HG03196 (cell line): ENCODE data around the gene HOXD13.

Experiments
- ATAC-seq: cut with Tn5 transposase; IDR thresholded peaks from one replicate; pipeline ENCODE4 v1.9.1; 2021; ENCODE audit not compliant: unreplicated experiment

HOXD13 gene

DNA sequence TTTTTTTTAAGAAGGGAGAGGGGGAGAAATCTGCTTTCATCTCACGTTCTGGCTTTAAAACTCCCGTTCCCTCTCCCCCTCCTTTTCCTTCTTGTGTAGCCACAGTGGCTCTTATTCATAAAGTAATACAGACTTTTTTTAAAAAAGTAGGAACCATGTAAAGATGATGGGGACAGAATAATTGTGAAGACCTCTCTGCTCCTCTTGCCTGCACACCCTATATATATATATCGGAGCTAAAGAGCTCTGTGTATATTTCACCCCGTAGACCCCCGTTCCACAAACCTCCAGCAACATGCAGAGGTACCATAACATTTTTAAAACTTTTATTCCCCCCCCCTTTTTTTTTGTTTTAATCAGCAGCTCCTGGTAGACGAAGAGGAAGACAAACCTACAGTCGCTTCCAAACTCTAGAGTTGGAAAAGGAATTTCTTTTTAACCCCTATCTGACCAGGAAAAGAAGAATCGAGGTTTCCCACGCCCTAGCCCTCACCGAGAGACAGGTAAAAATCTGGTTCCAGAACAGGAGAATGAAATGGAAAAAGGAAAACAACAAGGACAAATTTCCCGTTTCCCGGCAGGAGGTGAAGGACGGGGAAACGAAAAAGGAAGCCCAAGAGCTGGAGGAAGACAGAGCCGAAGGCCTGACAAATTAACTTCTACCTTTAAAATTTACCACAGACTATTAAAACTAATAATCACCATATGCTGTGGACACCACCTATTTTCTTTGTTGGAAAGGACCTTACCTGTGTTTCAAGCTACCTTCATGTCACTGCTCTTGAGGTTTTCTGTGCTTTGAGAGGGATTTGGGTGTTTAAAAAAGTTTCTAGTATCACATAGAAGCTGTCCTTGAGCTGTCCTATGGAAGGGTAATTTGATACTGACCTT lies 38.7 kb downstream of the HOXD13 start:
- ATAC-seq = no peak

DNA sequence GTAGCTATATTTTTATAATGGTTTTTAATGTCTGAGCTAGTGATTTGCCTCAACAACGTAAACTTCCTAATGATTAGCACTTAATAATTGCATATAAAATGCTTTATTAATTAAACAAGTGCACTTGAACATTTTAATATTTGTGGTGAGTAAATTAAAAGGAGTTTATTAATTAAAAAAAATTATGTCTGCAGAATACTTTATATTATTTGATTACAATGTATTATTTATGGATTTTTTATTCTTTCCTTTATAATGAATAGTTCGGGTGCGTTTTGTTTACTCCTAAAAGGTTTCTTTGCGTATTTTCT lies 39.3 kb downstream of the HOXD13 start:
- no peak for ATAC-seq

DNA sequence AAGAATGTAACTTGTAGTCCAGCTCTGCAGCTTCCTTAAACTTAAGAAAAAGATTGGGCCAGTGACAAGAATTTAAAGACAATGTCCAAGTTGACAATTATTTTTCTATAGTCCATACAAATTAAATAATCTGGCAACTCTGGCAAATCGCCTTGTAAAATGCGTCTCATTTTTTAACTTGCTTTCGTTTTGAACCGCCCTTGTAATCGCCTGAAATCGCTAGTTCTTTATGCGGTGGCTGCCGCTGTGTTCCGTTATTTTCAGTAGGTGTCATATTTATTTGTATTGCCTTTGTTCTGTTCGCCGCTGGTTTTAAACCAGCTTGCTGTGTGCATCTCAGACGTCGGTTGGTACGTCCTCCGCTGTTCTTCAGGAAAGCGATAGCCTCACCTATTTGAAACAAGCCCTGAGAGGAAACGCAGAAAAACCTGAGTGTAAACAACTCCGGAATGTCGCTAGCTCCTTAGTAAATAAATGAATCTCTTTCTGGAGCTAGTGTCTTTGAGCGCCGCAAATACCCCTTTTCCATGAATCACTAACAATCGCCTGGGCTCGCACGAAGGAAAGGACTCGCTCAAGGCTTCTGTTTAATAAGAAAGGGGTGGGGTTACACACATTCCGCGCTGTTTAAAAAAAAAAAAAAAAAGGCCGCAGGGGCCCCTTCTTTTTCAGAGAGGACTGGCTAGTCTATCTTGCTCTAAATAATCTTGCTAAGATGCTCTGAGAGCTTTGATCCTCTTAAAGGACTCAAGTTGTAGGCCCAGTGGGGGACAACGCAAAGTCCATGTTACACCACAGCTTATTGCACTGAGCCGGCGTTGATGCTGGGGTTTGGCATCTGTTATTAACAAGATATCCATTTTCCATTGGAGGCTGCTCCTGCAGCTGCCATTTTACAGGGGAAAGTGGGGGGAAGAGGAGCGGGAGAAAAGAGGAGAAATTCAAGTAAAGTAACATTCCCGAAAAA lies 40.0 kb downstream of the HOXD13 start:
- ATAC-seq = no peak

DNA sequence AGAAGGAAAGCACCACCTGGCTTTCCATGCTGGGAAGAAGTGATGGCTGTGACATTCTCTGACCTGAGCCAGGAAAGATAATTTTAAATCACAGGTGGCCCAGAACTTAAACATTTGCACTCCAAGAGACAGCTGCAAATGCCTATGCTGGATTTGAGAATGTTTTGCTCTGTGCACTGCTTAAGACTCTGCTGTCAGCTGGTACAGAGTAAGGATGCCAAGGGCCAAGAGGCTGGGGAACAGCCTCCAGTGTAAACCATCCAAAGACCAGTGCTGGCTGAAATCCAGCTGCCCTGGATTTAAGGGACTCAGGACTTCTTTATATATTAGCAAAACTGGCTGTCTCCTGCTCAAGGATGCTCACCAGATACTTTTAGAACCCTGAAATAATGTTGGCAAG lies 40.9 kb downstream of the HOXD13 start:
- no peak for ATAC-seq

DNA sequence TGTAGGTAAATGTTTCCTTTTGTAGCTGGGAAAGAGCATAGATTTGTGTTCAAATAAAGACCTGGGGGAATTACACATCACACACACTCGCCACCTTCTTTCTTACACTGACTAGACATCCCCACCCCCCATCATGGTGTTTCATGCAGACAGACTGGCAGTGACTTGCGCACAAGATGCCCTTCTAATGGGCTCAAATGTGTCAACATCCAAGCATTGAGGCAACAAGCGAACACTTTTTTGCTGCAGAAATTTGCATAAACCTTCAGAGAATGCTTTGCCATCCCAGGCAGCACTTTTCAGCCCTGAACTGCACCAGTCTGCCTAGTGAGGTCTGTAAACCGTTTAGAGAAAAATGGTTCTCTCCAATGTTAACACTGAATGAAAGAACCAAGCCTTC lies 41.5 kb downstream of the HOXD13 start:
- ATAC-seq = no peak

DNA sequence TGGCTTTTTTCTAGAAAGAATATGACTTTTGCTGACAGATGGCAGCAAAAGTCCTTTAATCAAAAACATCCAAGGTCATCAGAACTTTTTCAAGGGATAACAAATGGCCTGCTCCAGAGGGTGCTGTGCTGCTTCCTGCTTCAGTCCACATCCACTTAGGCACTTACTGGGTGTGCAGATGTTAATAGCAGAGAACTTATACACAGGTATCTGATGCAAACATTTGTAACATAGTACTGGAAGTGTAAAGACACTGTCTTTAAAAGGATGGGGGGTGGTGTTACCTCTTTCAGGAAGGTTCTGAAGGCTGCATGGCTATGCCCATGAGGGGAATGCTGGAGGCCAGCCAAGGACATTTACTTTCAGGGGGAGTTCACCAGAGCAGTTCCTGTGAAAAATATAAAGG lies 42.5 kb downstream of the HOXD13 start:
- no peak for ATAC-seq

DNA sequence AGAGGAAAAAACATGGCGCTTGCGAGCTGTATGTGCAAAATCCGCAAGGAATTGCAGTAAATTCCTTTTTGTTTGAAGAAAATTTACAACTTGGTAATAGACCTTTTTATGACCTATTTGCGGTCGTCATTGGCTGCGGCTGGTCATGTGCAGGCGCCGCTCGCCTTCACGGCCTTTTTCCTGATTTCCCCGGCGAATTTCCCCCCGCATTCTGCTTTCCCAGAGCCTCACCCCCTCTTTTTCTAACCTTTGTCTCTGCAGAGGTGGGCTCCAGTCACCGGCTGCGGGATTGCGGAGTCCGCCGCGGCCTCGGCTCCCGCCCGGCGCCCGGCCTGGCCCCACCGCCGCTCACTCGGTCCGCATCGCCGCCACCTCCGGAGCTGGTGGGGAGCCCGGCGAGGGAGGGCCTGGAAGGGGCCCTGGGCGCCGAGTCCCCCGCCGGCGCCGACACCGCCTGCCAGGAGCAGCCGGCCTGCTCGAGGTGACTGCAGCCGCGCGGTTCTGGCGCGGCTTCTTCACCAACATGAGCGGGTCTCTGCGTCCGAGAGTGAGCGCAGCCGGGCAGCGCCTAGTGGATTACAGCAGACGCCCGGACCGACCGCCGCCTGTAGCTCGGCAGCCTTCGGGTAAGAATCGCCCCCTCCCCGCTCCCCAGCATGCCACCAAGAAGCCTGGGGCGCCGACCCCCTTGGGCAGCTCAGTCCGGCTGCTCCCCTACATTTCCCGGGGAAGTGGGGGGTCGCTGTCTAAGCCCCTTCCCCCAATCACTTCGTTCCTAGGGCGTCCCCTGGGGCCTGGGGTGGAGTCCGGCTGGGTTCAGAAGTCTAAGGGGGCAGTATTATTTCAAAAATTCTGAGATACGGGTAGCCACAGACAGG lies 44.1 kb downstream of the HOXD13 start:
- ATAC-seq = no peak

DNA sequence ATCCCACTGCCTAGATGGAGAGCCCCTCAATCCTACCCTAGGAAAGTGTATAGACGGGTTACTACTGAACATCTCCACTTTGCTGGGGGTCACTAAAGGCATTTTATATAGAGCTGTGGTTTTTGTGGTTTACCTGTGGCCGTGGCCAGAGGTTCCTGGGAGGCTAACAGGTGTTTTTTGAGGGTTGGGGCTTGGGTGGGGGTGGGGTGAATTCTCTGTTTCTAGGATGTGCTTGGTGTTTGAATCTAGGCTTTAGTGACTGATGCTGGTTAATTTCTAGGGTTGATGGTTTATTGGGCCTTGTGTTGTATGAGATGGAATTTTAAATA lies 44.7 kb downstream of the HOXD13 start:
- no peak for ATAC-seq

DNA sequence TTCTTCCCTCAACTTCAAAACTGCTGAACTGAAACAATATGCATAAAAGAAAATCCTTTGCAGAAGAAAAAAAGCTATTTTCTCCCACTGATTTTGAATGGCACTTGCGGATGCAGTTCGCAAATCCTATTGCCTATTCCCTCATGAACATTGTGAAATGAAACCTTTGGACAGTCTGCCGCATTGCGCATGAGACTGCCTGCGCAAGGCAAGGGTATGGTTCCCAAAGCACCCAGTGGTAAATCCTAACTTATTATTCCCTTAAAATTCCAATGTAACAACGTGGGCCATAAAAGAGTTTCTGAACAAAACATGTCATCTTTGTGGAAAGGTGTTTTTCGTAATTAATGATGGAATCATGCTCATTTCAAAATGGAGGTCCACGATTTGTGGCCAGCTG lies 45.4 kb downstream of the HOXD13 start:
- no peak for ATAC-seq

DNA sequence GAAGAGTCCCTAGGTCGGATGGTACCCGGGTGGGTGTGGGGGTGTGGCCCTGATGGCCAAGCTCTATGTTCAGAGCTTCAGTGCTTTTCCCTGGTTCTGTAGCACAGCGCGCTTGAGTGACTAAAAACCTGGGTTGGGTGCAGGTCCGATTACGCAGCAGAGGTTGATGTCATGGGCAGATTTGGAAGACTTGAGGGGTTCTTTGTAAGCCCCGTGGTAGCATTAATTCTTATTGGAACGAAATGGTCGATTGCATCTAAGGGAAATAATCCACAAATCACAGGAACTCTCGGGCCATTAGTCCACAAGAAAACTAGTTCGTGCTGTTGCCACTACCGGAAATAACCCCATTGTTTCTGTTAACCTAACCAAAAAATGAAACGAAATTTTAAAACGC lies 46.0 kb downstream of the HOXD13 start:
- ATAC-seq = no peak

DNA sequence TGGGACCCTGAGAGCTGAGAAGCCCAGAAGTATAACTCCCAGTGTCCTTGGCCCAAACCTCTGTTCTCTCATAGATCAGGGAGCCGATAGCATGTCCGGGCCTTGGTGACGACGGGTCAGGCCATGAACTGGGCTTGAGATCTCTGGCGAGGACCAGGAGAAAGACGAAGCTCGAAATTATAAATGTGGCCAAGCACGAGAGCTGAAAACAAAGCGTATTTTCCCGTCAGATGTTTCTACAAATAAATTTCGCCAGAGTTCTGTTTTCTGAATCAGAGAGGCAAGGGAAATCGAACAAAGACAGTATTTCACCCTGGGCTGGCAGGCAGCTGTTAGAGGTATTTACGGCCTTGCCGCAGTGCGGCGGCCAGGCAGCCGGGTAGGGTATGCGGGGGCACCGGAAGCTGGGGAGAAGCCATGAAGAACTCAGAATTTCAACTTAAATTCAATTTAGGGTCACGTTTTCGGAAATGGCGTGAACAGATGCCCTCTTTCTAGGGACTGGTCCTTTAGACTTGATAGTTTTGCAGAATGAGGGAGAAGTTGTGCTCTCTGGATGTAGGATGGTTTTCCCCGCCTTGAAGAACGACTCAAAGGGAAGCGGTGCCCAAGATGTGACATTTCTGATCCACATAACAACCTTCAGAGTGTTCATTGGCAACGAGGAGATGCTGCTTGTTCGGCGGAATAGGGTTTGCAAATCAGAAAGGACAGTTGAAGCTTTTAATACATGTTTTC lies 46.6 kb downstream of the HOXD13 start:
- ATAC-seq = no peak

DNA sequence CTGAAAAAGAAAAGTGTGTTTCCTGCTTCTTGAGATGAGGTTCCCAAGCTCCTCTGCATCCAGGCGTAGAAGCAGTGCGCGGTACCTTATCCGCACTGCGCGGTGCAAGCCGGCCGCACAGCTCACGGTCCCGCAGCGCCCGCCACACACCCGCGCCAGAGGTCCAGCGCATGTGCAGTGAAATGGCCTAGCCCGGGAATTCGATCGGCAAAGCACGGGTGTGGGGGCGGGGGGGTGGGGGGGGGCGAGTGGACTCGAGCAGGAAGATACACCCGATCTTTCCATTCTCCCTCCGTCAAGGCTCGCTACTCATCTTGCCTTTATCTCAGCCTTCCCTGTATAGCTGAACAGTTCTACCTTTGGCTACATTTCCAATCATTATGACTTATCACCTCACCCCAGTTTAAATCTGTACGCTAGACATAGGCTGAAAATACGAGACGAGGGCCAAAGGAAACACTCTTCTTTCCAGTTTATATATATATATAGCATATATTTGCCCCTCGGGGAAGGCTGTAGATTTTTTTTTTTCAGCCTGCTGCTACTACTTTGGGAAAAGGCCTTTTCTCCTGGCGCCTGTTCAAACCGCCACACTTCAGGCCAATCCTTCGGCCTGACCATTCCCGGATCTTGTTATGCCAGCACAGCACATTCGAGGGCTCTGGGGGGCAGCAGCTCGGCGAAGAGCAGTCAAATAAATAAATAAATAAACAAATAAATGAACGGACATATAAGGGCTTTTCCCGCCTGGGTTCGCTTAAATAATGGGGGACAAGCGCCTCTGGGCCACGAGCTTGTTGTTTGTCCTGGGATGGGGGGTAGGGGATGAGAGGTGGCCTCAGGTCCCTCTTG lies 47.4 kb downstream of the HOXD13 start:
- no peak for ATAC-seq

DNA sequence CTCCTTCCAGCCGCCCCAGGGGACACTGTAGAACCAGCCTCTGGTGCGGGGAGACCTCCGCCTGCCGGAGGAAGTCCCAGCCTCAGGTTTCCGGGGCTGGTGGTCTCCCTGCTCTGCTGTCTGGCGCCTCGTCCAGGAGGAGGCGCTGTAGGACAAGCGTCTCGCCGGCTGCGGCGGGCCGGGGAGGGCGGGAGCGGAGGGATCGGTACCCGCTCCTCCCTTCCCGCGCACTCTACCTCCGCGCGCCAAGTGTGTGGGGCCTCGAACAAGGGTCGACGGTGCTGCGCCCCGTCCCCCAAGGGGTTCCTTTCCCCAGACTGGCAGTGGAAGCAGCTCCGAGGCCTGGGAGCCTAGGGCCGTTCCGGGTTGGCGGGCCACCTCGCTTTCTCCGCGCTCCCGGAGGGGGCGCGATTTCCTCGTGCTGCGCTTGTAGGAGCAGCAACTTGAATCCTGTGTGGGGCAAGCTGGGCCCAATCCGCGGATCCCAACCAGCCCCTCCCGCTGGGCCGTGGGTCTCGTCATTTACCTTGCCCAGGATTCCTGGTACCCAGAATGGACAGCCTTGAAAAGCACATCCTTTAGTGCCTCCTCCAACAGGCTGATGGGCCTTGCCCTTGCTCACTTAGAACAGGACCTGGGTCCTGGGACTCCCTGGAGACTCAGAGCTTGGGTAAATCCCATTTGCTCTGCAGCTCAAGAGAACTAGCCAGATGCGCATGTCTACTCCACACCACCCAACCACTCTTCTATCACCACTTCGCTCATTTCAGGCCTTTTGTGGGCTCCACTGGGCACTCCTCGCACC lies 48.2 kb downstream of the HOXD13 start:
- ATAC-seq = peak; percentile 92

DNA sequence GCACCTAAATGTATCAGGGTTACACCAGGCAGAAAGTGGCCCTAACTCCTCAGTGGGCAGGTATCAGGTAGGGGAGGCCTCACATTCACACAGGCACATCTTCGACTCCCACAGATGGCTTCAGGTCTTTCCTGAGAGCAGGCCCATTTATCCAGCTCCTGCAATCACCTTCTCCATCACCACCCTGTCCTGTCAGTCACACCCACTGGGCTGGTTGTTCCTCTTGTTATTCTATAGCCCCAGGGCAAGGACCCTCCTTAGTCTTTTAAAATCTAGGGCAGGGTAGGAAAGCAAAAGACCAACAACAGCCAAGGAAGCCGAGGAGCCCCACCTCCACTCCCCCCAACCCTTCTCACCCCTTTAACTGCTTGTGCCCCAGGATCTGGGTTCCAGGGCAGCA lies 49.8 kb downstream of the HOXD13 start:
- no peak for ATAC-seq
